Liver (tissue), 9 donors: ENCODE results near the gene FCRL5. TPM values are rescaled to one million over a fixed set of nuclear protein-coding genes. Genes with fewer than 3 reads are reported as not detected.

Experiments used
- DNase-seq: peaks from one replicate; pipeline ENCODE4 v3.0.0-alpha.2; 2017; ENCODE audit warnings: low spot score
- H3K27ac ChIP-seq, 2 donors: one replicate each; pipeline ENCODE4 v1.7.0; 2013; ENCODE audit warnings: inconsistent platforms in 2 of 2, low read length in 2 of 2, control low read depth in 1 of 2, low read depth in 1 of 2, mild to moderate bottlenecking in 1 of 2
- H3K27me3 ChIP-seq, 4 donors: one replicate each; pipeline versions ENCODE4 v1.6.1 to v1.7.0; 2013; ENCODE audit warnings: low read length in 3 of 4, inconsistent platforms in 1 of 4, mild to moderate bottlenecking in 1 of 4, moderate library complexity in 1 of 4; ENCODE audit not compliant: control insufficient read depth in 4 of 4, insufficient read depth in 4 of 4
- H3K36me3 ChIP-seq, 4 donors: one replicate each; pipeline versions ENCODE4 v1.6.1 to v1.7.0; 2013; ENCODE audit warnings: low read length in 3 of 4, mild to moderate bottlenecking in 3 of 4, low read depth in 1 of 4, moderate library complexity in 1 of 4; ENCODE audit not compliant: control insufficient read depth in 4 of 4, insufficient read depth in 3 of 4
- H3K4me1 ChIP-seq, 4 donors: one replicate each; pipeline versions ENCODE4 v1.6.1 to v1.7.0; 2013; ENCODE audit warnings: low read length in 3 of 4, mild to moderate bottlenecking in 3 of 4, moderate library complexity in 1 of 4; ENCODE audit not compliant: control insufficient read depth in 4 of 4, insufficient read depth in 4 of 4
- H3K4me3 ChIP-seq, 3 donors: one replicate each; pipeline versions ENCODE4 v1.6.1 to v1.7.0; 2013; ENCODE audit warnings: low read length in 3 of 3, control low read depth in 1 of 3, low read depth in 1 of 3, mild to moderate bottlenecking in 1 of 3
- H3K9ac ChIP-seq, 2 donors: one replicate each; pipeline ENCODE4 v1.7.0; 2013; ENCODE audit warnings: low read length in 2 of 2, mild to moderate bottlenecking in 2 of 2, moderate library complexity in 2 of 2, control low read depth in 1 of 2, low read depth in 1 of 2
- H3K9me3 ChIP-seq, 4 donors: one replicate each; pipeline versions ENCODE4 v1.6.1 to v1.7.0; 2013; ENCODE audit warnings: low read length in 3 of 4; ENCODE audit not compliant: control insufficient read depth in 4 of 4
- ATF3 ChIP-seq: IDR thresholded peaks from 2 replicates; pipeline ENCODE4 v1.6.1; 2016; ENCODE audit warnings: antibody characterized with exemption
- FOXA2 ChIP-seq: IDR thresholded peaks from 2 replicates; pipeline ENCODE4 v1.6.1; 2016; ENCODE audit warnings: antibody characterized with exemption
- GABPA ChIP-seq, 2 donors: IDR thresholded peaks in 1 of 2; conservative IDR thresholded peaks in 1 of 2; 2 replicates each; pipeline ENCODE4 v1.6.1; 2016; ENCODE audit warnings: antibody characterized with exemption in 2 of 2, mild to moderate bottlenecking in 1 of 2, moderate library complexity in 1 of 2
- HNF4G ChIP-seq: IDR thresholded peaks from 2 replicates; pipeline ENCODE4 v1.6.1; 2016; ENCODE audit warnings: antibody characterized with exemption
- JUND ChIP-seq, 2 donors: IDR thresholded peaks; 2 replicates each; pipeline ENCODE4 v1.6.1; 2016; ENCODE audit warnings: antibody characterized with exemption in 2 of 2
- NR2F2 ChIP-seq: IDR thresholded peaks from 2 replicates; pipeline ENCODE4 v1.6.1; 2016; ENCODE audit warnings: antibody characterized with exemption
- RAD21 ChIP-seq, 2 donors: IDR thresholded peaks; 2 replicates each; pipeline ENCODE4 v1.6.1; 2016; ENCODE audit warnings: antibody characterized with exemption in 2 of 2, mild to moderate bottlenecking in 2 of 2
- REST ChIP-seq: IDR thresholded peaks from 2 replicates; pipeline ENCODE4 v1.6.1; 2016; ENCODE audit warnings: antibody characterized with exemption, mild to moderate bottlenecking
- RXRA ChIP-seq, 2 donors: IDR thresholded peaks; 2 replicates each; pipeline ENCODE4 v1.6.1; 2017 to 2018; ENCODE audit warnings: antibody characterized with exemption in 2 of 2, mild to moderate bottlenecking in 1 of 2
- ZBTB33 ChIP-seq: IDR thresholded peaks from 2 replicates; pipeline ENCODE4 v1.6.1; 2016; ENCODE audit warnings: antibody characterized with exemption
- WGBS: extraction: QIAGEN DNeasy Blood & Tissue Kit; methylation state at CpG from one replicate; pipeline ENCODE4 v1.1.7; 2013; 5-methylcytosine and 5-hydroxymethylcytosine counted together
- polyA plus RNA-seq, 2 donors: library from polyadenylated mRNA; stranded (reverse) in 1 of 2; unstranded in 1 of 2; fragments of 200-250 nt in 1 of 2; fragments of >200 nt in 1 of 2; fragmentation: Nextera tagmentation in 1 of 2; extraction: Ambion mirVana in 1 of 2; gene quantifications; one replicate each; pipeline versions ENCODE4 v1.2.1 to v1.2.3, GENCODE V29; 2013 to 2015
- total RNA-seq, 2 donors: library from RNA; depleted of rRNA; stranded (reverse); fragments of >200 nt; gene quantifications; one replicate each; pipeline ENCODE4 v1.2.3, GENCODE V29; 2014
- TF ChIP-seq, protein P1 (sequence below): IDR thresholded peaks from 2 replicates; pipeline ENCODE4 v1.6.1; 2016; ENCODE audit warnings: antibody characterized with exemption
- donor health status: healthy.
- donor health status: healthy.
- donor health status: healthy.
- donor health status: healthy.
- donor health status: healthy.

Gene FCRL5
- total and polyA plus RNA-seq, 4 donors: 0.10 to 0.72 (median 0.52) TPM

DNA sequence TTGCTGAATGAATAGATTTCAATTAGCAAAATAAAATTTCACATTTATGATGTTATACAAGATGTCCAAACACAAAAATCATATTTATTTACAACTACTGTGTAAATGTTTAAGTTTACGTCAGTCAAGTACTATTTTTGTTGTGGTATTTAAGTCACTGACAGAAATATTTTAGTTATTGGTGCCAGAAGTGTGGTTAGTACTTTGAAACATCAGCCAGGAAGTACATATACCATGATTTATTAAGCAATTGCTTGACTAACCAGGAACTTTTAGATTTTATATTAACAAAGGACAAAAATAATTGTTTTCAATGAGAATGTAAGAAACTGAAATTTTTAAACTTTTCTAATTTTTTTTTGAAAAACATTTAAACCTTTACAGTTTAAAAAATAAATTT, 47.9 kb upstream of the FCRL5 start (continued):
- no peak for TF ChIP-seq NR2F2
- no peak for TF ChIP-seq GABPA (IDR thresholded peaks at IDR 0.05 in 1 of 2, conservative IDR thresholded peaks at IDR 0.05 in 1 of 2)

DNA sequence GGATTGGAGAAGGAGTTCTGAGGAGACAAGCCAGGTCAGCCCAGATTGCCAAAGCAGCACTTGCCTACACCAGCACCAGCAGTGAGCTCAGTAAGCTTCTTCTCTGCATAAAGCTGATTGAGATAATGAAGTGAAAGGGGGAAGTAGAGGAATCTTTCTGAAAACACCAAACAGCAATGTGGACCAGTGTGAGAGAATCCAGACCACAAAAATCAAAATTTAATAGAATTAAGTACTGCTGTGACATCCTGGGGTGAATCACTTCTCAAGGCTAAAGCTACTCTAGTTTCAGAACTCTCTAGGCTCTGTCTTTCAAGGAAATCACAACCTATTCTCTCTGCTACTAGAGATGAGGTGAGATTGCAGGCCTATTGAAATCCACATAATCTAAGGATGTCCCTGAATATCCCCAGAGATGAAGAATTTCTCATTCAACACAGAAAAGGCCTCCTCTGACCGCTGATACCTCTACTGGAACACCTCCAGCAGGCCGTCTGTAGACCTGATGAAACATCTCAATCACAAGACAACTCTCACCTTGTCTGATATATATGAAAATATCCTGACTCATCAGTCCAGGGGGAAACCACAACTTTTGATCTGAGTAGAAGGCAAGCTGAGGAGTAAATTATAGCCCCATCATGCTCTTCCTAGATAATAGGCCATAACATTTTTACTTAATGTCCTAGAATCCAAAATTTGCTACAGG, 45.8 kb upstream of the FCRL5 start, which contains the start of gene FCRL4:
Gene FCRL4 (minus strand): TSS at position 127 of the 709 bp plus-strand sequence. CDS start 141 bp downstream, outside the sequence.
- Histone ChIP-seq H3K4me3 (no peak within 1 kb of the TSS), H3K27ac (no peak within 1 kb of the TSS), H3K9me3 (no peaks in the 10 kb centered on the region), H3K27me3 (peaks cover 0 to 7% (median 0%) of the 10 kb centered on the region in 4 donors), H3K36me3 (no peaks in the 10 kb centered on the region), H3K9ac (no peak within 1 kb of the TSS), H3K4me1 (no peaks in the 10 kb centered on the region)
- TF ChIP-seq RAD21 (IDR thresholded peaks at IDR 0.05): no peak
- TF ChIP-seq GABPA (IDR thresholded peaks at IDR 0.05 in 1 of 2, conservative IDR thresholded peaks at IDR 0.05 in 1 of 2): no peak
- no peak for TF ChIP-seq REST
- DNase-seq: no peak
- WGBS: 67% methylated on average over 2 of the region's 2 CpGs

- no peak overlapping the region for H3K4me3 ChIP-seq
- no peak for DNase-seq
- H3K27me3 ChIP-seq: peaks cover 0 to 4% (median 0%) of the 10 kb centered on the region in 4 donors
- H3K9me3 ChIP-seq: no peaks in the 10 kb centered on the region
- H3K27ac ChIP-seq: no peak overlapping the region
- H3K9ac ChIP-seq: no peak overlapping the region
- no peaks in the 10 kb centered on the region for H3K4me1 ChIP-seq
- no peaks in the 10 kb centered on the region for H3K36me3 ChIP-seq
- WGBS: 76% methylated on average over 6 of the region's 6 CpGs
- TF ChIP-seq REST: no peak
- TF ChIP-seq ZBTB33: no peak
- no peak for TF ChIP-seq GABPA (IDR thresholded peaks at IDR 0.05 in 1 of 2, conservative IDR thresholded peaks at IDR 0.05 in 1 of 2)
- TF ChIP-seq RXRA (IDR thresholded peaks at IDR 0.05): no peak
- TF ChIP-seq FOXA2: no peak
- TF ChIP-seq NR2F2: no peak
- TF ChIP-seq JUND (IDR thresholded peaks at IDR 0.05): no peak
- TF ChIP-seq, protein P1, sequence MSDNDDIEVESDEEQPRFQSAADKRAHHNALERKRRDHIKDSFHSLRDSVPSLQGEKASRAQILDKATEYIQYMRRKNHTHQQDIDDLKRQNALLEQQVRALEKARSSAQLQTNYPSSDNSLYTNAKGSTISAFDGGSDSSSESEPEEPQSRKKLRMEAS: no peak
- no peak for TF ChIP-seq ATF3
- no peak for TF ChIP-seq HNF4G
Observed at GRCh38 chr1:157596384-157596783, 44.1 kb upstream of the FCRL5 start.
